ENCODE data around the gene TMEM106B.

DNA sequence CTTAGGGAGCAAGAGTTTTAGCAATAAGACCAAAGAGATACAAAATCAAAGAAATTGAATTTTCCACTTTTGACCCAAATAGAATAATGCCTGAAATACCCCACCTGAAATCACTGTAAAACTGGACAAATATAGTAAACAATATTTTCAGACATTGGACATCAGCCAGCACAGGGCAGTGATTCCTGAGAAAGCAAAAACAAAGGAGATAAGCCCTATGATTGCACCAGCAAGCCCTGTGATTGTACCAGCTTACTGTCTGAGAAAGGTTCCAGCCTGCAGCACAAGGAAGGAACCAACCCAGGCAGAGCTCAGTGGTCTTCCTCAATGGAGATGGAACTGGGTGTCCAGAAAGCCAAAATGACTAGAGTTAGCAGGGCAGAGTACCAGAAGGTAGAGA lies 10.3 kb downstream of the TMEM106B start:
- TF ChIP-seq, protein P1, sequence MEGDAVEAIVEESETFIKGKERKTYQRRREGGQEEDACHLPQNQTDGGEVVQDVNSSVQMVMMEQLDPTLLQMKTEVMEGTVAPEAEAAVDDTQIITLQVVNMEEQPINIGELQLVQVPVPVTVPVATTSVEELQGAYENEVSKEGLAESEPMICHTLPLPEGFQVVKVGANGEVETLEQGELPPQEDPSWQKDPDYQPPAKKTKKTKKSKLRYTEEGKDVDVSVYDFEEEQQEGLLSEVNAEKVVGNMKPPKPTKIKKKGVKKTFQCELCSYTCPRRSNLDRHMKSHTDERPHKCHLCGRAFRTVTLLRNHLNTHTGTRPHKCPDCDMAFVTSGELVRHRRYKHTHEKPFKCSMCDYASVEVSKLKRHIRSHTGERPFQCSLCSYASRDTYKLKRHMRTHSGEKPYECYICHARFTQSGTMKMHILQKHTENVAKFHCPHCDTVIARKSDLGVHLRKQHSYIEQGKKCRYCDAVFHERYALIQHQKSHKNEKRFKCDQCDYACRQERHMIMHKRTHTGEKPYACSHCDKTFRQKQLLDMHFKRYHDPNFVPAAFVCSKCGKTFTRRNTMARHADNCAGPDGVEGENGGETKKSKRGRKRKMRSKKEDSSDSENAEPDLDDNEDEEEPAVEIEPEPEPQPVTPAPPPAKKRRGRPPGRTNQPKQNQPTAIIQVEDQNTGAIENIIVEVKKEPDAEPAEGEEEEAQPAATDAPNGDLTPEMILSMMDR (conservative IDR thresholded peaks at IDR 0.05; ENCODE audit: low read length), result no peak
- TF ChIP-seq EZH2phosphoT487 (IDR thresholded peaks at IDR 0.05; ENCODE audit: borderline replicate concordance), result no peak

All from Loucy (cell line).